ENCODE measurements around the gene ARHGAP19. TPM values are rescaled to one million over a fixed set of nuclear protein-coding genes. Genes with fewer than 3 reads are reported as not detected.

Gene ARHGAP19
- total and polyA plus RNA-seq, 8 donors, result 1.2 to 16.2 (median 6.3) TPM

GRCh38 chr10:97234400-97234799 is 58.0 kb downstream of the ARHGAP19 start:
- TF ChIP-seq CTCF (IDR thresholded peaks at IDR 0.05) (peak in 5 of 7 experiments; percentile 17 to 42 (median 22)), EP300 (IDR thresholded peaks at IDR 0.05) (no peak)
- H3K4me3 ChIP-seq, result no peak overlapping the region
- no peaks in the 10 kb centered on the region for H3K4me1 ChIP-seq
- H3K9me3 ChIP-seq, result no peaks in the 10 kb centered on the region
- intact Hi-C loops (cut with DNase I; ENCODE audit: low total_unique reads), result no loop called here
- H3K27me3 ChIP-seq, result no peaks in the 10 kb centered on the region
- no peak overlapping the region for H3K27ac ChIP-seq
- DNase-seq, result peak in 1 of 2 donors; percentile 64
- peaks cover 12 to 48% (median 39%) of the 10 kb centered on the region in 4 donors for H3K36me3 ChIP-seq
- 29 to 48% (median 38%) methylated on average over 1 of the region's 1 CpG for WGBS, 5 donors

DNA sequence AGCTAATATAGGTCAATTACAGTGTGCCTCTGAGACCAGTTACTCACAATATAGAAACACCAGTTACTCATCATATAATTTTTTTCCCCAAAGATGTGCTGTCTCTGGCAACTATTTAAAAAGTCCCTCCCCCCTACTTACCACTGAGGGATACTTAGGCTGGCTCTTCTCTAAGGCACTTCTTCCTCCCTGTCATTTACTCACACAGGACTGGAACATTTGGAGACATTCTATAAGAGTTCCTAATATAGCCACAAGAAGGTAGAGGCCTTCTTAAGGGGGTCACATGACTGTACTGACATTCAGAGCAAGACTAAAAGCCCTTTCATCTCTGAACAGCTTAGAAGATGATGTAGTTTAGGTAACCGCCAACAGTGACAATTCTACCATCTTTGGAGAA is 62.3 kb downstream of the ARHGAP19 start:
- intact Hi-C loops (cut with DNase I; ENCODE audit: low total_unique reads), result no loop called here
- no peak for DNase-seq
- Histone ChIP-seq H3K4me1 (no peaks in the 10 kb centered on the region), H3K27ac (no peak overlapping the region), H3K4me3 (no peak overlapping the region), H3K9me3 (no peaks in the 10 kb centered on the region), H3K27me3 (no peaks in the 10 kb centered on the region), H3K36me3 (peaks cover 12 to 61% (median 59%) of the 10 kb centered on the region in 4 donors)
- no peak for TF ChIP-seq POLR2AphosphoS5 (IDR thresholded peaks at IDR 0.05)
- TF ChIP-seq POLR2A (IDR thresholded peaks at IDR 0.05), result no peak
- no peak for TF ChIP-seq EP300 (IDR thresholded peaks at IDR 0.05)
- TF ChIP-seq CTCF (IDR thresholded peaks at IDR 0.05), result no peak
- 96 to 98% (median 97%) methylated on average over 1 of the region's 1 CpG for WGBS, 5 donors

DNA sequence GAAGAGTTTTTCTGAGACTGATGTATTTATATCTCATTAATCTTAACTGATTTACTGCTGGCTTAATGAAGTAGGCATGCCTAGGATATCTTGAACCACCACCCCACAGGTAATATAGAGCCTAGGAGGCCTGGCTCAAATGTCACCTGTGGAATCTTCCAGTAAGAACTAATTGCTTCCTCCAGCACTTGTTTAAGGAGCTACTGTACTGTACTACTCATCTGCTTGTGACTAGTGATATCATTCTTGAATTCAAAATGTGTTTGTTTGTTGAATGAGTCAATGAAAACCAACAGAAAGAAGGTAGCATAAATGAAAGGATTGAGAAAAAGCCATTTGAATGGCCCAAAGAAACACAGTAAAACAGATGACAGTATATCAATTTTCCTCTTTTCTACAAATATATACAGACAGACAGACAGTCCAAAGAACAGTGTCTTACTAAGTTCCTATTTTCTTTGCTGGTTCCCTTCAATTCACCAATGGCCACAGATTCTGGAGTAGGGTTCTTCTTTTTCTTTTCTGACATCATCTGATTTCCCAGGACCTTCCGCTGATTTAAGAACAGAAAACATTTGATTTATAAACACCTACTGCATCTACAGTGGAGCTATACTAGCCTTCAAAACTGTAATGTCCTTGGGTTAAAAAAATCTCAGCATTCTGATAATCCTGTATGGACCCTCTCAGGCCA is 63.0 kb downstream of the ARHGAP19 start:
- Histone ChIP-seq H3K27me3 (no peaks in the 10 kb centered on the region), H3K36me3 (peaks cover 12 to 67% (median 64%) of the 10 kb centered on the region in 4 donors), H3K4me3 (no peak overlapping the region), H3K27ac (no peak overlapping the region), H3K9me3 (no peaks in the 10 kb centered on the region), H3K4me1 (no peaks in the 10 kb centered on the region)
- TF ChIP-seq CTCF (IDR thresholded peaks at IDR 0.05) (no peak), POLR2AphosphoS5 (IDR thresholded peaks at IDR 0.05) (no peak), EP300 (IDR thresholded peaks at IDR 0.05) (no peak), POLR2A (IDR thresholded peaks at IDR 0.05) (no peak)
- intact Hi-C loops (cut with DNase I; ENCODE audit: low total_unique reads), result no loop called here
- DNase-seq, result no peak
- 93 to 100% (median 98%) methylated on average over 1 of the region's 1 CpG for WGBS, 5 donors

GRCh38 chr10:97228775-97229157 is 63.7 kb downstream of the ARHGAP19 start:
- Histone ChIP-seq H3K9me3 (no peaks in the 10 kb centered on the region), H3K27me3 (no peaks in the 10 kb centered on the region), H3K36me3 (peaks cover 10 to 71% (median 64%) of the 10 kb centered on the region in 4 donors), H3K4me1 (no peaks in the 10 kb centered on the region), H3K4me3 (no peak overlapping the region), H3K27ac (no peak overlapping the region)
- TF ChIP-seq POLR2A (IDR thresholded peaks at IDR 0.05) (no peak), POLR2AphosphoS5 (IDR thresholded peaks at IDR 0.05) (no peak), CTCF (IDR thresholded peaks at IDR 0.05) (no peak), EP300 (IDR thresholded peaks at IDR 0.05) (no peak)
- no peak for DNase-seq
- intact Hi-C loops (cut with DNase I; ENCODE audit: low total_unique reads), result no loop called here
- 91 to 100% (median 97%) methylated on average over 1 of the region's 1 CpG for WGBS, 5 donors
